ENCODE results near the gene ATP2B1.

Gene ATP2B1

DNA sequence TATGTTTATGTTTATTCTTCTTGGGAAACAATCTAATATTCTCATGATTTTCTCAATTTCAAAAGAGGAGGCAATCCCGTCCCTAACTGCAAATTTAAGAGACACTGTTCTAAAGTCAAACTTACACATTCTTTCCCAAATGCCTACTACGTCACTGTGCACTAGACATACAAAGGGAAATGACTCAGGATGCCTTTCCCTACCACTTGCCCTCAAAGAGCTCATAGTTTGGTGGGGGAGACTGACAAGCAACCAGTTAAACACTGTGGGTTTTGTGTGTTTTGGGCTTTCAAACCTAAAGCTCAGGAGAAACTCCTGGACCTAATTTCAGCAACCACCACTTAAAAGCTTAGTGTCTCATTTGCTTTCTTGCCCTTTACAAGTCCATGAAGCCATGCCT, 58.4 kb downstream of the ATP2B1 start:
- DNase-seq = no peak

DNA sequence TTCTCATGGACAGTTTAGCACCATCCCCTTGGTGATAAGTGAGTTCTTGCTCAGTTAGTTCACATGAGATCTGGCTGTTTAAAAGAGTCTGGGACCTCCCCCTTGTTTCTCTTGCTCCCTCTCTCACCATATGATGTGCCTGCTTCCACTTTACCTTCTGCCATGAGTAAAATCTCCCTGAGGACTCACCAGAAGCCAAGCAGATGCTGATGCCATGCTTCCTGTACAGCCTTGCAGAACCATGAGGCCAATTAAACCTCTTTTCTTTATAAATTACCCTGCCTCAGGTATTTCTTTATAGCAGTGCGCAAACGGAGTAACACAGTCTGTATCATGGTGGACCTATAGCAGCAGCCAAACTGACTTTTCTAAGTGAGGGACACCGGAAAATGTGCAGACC, 58.8 kb downstream of the ATP2B1 start:
- no peak for DNase-seq

GRCh38 chr12:89649139-89649538, 59.5 kb downstream of the ATP2B1 start:
- DNase-seq = no peak

DNA sequence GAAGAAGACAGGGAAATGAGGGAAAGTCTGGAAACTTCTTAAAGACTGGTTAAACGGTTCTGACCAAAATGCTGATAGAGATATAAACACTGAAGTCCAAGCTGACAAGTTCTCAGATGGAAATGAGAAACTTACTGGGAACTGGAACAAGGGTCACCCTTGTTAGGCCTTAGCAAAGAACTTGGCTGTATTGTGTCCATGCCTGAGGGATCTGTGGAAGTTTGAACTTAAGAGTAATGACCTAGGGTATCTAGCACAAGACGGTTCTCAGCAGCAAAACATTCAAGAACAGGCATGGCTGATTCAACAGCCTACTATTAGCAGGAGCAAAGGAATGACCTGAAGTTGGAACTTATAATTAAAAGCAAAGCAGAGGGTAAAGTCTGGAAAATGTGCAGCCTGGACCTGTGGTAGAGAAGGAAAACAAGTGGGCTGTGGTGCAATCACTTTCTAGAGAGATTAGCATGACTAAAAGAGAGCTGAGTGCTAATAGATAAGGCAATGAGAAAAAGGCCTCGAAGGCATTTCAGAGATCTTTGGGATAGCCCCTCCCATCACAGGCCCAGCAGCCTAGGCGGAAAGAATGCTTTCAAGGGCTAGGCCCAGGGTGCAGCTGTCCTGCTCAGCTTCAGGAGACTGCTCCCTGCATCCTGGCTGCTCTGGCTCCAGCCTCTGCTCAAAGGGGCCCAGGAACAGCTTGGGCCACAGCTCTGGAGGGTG, 60.3 kb downstream of the ATP2B1 start:
- no peak for DNase-seq

GRCh38 chr12:89645434-89645833, 63.2 kb downstream of the ATP2B1 start:
- no peak for DNase-seq

DNA sequence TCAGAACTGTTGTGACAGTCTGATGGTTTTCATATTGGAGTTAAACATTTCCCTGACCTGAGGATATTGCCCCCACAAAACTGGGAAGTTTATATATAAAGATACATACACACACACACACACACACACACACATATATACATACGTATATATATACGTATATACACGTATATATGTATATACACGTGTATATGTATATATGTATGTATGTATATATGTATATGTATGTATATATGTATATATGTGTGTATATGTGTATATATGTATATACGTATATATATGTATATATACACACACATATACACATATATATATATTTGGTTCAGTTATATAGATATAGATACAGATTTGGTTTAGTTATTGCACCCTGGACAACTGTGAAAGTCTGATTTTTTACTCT, 65.7 kb downstream of the ATP2B1 start:
- no peak for DNase-seq

- no peak for DNase-seq
Measured at GRCh38 chr12:89636776-89637160, 71.9 kb downstream of the ATP2B1 start.

DNA sequence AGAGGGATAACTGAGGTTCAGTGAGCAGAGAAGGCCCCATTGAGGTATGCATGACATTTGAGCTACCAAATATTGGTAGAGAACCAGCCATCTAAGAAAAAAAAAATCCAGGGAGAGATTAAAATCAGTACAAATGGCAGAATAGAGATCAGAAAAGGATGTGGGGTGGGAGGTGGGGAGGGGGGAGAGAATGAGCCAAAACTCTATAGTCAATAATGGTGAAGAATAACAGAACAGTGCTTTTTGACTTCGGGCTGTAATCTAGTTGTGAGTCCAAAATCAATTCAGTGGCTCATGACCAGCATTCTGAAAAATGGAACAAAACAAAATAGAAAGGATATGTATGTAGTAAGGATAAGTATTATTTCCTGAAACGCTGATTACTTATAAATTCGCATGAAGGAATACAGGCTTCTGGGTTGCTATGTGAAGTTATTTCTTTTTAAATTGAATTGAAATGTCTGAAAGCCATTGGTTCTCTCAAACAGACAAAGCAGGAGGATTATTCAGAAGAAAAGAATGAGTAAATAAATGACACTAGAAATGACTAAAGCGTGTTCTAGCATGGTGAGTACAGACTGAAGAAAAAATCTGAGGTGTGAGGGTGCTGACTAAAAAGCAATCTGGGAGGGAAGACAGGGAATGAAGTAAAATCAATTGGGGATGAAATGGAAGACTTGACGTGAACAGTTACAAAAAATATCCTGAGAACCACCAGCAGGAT, 72.4 kb downstream of the ATP2B1 start:
- no peak for DNase-seq

GRCh38 chr12:89634508-89634907, 74.1 kb downstream of the ATP2B1 start:
- no peak for DNase-seq

DNA sequence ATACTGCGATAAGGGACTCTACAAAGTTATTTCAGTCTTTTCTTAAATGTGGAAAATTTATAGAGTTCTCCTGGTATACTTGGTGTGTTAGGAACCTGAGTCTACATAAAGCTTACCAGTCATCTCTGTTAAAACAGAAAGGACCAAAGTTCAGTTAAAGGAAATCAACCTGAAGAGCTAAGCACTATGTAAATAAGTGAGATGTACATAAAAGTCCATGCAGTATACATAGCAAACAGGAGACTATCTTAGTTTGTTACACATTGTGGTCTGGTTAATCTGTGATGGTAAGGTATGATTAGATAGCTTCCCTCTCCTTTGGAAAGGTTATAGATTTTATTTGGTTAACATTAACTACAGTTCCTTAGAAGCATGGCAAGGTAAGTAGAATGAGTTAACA, 75.9 kb downstream of the ATP2B1 start:
- DNase-seq = no peak

DNA sequence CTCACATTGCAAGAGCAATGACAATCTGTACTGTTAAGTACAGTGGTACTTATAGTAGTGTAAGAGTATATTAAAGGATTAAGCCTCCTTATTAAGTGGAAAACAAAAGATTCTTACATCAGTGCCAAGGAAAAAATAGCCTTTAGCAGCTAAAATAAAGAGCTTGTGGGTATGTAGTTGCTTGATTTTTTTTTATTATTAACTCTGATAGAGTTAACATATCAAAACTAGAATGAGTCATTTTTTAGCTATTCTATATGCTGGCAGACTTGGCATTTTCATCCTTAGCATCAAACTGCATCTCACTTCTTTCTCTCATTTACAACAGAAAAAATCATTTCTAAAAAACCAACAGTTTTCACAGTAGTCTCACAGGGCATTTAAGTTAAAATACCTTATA, 86.5 kb downstream of the ATP2B1 start:
- DNase-seq = no peak

- DNase-seq = no peak
Measured at GRCh38 chr12:89621521-89621920, 87.1 kb downstream of the ATP2B1 start.

DNA sequence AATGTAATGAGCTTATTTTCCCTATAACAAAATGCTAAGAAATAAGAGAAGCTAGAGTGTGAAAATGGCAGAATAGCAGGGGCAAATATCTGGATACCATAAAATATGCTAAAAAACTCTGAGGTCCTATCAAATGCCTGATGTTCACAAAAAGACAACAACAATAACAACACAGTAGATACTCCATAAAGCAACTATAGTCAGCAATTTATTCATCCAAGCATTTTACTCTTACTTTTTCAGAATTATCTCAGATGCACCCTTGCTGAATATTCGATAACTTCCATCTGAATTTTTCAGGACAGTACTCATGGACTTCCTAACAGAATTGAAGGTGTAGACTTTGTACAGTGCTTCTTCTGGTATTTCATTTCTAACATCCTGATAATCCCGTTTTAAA, 88.9 kb downstream of the ATP2B1 start:
- DNase-seq = no peak

DNA sequence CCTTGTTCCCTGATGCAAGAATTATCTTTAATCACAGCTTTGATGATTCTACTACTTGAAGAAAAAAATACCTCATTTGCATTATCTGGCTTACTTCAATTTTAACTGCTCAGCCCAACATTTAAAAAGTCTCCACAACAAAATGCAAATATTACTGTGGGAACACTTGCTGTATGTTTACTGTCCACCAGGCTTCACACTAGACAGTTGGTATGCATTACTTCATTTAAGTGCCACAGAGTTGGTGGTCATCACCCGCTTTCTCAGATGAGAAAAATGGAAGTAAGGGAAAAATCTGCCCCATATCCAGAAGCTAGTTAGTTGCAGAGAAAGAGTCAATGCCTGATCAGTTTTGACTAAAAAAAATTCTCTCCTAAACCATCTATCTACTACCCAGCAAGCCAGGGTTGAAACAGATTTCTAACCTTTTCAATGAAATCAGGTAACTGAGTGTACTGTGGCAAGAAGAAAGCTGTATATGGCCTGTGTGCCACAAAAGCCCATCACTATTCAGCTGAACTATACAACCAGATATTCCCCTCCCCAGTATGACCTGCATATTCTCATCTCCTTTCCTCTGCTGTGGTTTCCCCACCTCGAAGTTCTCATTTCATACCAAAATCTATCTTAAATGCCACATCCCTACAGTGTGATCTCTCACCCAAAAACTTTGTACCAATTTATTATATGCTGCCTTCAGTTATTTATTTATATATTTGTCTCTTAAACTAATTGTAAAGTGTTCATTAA, 90.3 kb downstream of the ATP2B1 start:
- DNase-seq = no peak

DNA sequence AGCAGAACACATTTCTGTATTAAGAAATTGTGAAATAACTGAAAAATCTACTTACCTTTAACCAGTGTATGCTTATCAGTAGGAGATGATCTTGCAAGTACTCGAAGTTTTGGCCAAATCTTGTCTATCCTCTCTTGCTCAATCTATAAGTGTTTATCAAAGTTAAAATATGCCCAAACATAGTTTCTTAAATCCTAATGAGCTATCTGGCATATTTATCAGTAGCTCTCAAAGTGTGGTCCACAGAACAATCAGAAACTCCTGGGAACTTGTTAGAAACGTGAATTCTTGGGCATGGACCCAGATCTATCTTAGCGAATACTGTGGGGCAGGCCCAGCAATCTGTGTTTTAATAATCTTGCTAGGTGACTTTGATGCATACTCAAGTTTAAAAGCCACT, 98.3 kb downstream of the ATP2B1 start:
- no peak for DNase-seq

DNA sequence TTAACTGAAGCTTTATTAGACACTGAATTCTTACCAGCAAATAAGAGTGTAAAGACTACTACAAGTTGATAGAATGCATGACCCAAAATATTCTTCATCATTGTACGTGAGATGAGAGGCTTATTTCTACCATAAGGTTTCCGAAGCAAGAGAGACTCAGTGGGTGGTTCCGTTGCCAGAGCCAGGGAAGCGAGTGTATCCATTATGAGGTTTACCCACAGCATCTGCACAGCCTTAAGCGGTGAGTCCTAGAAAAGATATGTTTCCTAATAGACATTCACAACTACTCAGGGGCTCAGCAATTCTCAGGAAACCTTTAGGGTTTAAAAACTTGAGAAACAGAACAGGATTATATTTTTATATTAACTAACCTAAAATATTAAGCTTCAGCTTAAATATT, 105.0 kb downstream of the ATP2B1 start:
- no peak for DNase-seq

DNA sequence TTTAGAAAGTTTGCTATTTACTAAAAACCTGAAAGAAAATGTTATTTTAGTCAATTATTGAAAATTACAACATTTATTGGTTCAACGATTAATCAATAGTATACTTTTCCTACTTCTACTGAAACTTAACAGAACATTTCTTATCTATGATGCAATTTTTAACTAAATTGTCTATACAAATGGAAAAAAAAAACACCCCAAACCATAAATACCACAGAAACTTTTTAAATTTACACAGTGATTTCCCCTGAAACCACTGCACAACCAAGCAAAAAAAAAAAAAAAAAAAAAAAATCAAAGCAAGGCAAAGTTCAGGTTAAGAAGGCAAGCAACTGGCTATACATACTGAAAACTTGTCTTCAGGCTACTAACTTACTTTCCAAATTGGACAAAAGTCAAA, 110.9 kb downstream of the ATP2B1 start:
- no peak for DNase-seq

GRCh38 chr12:89597210-89597609, 111.4 kb downstream of the ATP2B1 start:
- DNase-seq = no peak

- no peak for DNase-seq
Measured at GRCh38 chr12:89593873-89594272, 114.8 kb downstream of the ATP2B1 start.

DNA sequence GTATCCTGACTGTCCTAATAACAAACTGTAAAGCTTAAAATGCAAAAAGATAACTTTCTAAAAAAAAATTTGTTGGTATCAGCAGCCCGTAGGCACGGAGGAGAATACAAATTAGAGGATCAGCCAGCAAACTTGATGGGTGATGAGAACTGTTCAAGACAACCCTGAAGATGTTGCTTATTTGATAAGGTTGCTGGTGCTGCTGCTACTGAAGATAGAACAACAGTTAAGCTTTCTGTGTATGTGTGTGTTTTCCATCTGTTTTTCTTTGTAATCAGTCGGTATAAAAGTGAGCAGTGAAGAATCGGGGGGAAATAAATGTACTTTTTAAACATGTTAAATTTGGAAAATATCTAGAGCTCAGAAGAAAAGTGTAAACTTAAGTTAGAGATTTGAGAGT, 115.4 kb downstream of the ATP2B1 start:
- no peak for DNase-seq

GRCh38 chr12:89589753-89590152, 118.9 kb downstream of the ATP2B1 start:
- no peak for DNase-seq

- DNase-seq = no peak
Measured at GRCh38 chr12:89578499-89578898, 130.1 kb downstream of the ATP2B1 start.

DNA sequence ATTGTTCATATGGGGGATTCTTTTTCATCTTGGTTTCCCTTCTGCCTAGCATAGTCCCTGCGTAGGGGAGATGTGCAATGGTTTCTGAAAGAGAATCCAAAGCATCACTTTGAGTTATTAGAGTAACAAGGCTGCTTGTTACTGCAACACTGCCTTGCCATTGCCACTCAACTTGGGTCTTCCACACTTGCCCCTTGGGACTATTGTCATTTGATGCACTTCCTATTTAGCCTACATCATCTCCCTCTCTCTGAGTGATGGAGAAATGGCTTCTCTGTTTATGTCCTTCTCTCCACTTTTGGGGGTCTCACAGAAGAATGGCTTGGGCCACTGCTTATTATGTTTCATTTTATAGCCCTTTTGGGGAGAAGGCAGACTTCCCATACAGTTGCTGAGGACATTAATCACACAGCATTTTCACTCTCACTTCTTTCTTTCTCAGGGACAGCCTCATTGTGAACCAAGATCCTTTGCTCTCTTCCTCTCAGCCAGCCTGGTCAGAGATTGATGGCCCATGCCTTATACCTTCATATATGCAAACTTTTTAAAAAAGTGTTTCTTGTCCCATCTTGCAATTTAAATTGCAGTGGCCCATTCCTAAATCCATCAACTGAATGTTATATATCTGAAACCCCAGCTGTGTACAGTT, 131.9 kb downstream of the ATP2B1 start:
- DNase-seq = no peak

GRCh38 chr12:89575374-89575773, 133.3 kb downstream of the ATP2B1 start:
- no peak for DNase-seq

Data from right hindlimb (tissue), 1 donor.